Muscle layer of colon (tissue), 2 donors: Measurements from ENCODE around the gene MRAP2.

Source experiments
- H3K27ac ChIP-seq: one replicate; pipeline ENCODE4 v1.7.0; 2013; ENCODE audit warnings: low read depth, mild to moderate bottlenecking, low read length, moderate library complexity
- H3K27me3 ChIP-seq, 2 donors: one replicate each; pipeline ENCODE4 v1.7.0; 2013; ENCODE audit warnings: low read length in 2 of 2, mild to moderate bottlenecking in 2 of 2; ENCODE audit not compliant: insufficient read depth in 2 of 2, control insufficient read depth in 1 of 2
- H3K36me3 ChIP-seq: one replicate; pipeline ENCODE4 v1.7.0; 2013; ENCODE audit warnings: mild to moderate bottlenecking, low read length; ENCODE audit not compliant: insufficient read depth
- H3K4me1 ChIP-seq: one replicate; pipeline ENCODE4 v1.7.0; 2013; ENCODE audit warnings: mild to moderate bottlenecking, low read length; ENCODE audit not compliant: insufficient read depth
- H3K4me3 ChIP-seq, 2 donors: one replicate each; pipeline ENCODE4 v1.7.0; 2013; ENCODE audit warnings: low read length in 2 of 2, low read depth in 1 of 2, mild to moderate bottlenecking in 1 of 2, moderate library complexity in 1 of 2
- H3K9ac ChIP-seq: one replicate; pipeline ENCODE4 v1.7.0; 2013; ENCODE audit warnings: low read length
- H3K9me3 ChIP-seq: one replicate; pipeline ENCODE4 v1.7.0; 2013; ENCODE audit warnings: mild to moderate bottlenecking, low read length
- donor health status: abdominal sarcoma.
- donor health status: Adenocarcinoma of cecum.

The MRAP2 gene

GRCh38 chr6:84035484-84035883 is 1.9 kb downstream of the MRAP2 start:
- Histone ChIP-seq H3K4me1 (peaks cover 5% of the 10 kb centered on the region), H3K4me3 (no peak overlapping the region), H3K27me3 (peaks cover 0 to 16% of the 10 kb centered on the region in 2 donors), H3K27ac (no peak overlapping the region), H3K36me3 (no peaks in the 10 kb centered on the region), H3K9ac (no peak overlapping the region), H3K9me3 (no peaks in the 10 kb centered on the region)

- peaks cover 0 to 16% of the 10 kb centered on the region in 2 donors for H3K27me3 ChIP-seq
These were observed 4.0 kb downstream of the MRAP2 start for GRCh38 chr6:84037425-84038089.

GRCh38 chr6:84042603-84043002 is 9.0 kb downstream of the MRAP2 start:
- H3K36me3 ChIP-seq: no peaks in the 10 kb centered on the region
- H3K4me1 ChIP-seq: no peaks in the 10 kb centered on the region
- H3K27me3 ChIP-seq: peaks cover 0 to 4% of the 10 kb centered on the region in 2 donors
- no peak overlapping the region for H3K4me3 ChIP-seq
- no peak overlapping the region for H3K27ac ChIP-seq
- H3K9me3 ChIP-seq: no peaks in the 10 kb centered on the region
- no peak overlapping the region for H3K9ac ChIP-seq

More at GRCh38 chr6:84037425-84038089, 4.0 kb downstream of the MRAP2 start:
- no peak overlapping the region for H3K4me3 ChIP-seq
- H3K36me3 ChIP-seq: no peaks in the 10 kb centered on the region
- peaks cover 5% of the 10 kb centered on the region for H3K4me1 ChIP-seq
- H3K27ac ChIP-seq: no peak overlapping the region
- H3K9me3 ChIP-seq: no peaks in the 10 kb centered on the region
- no peak overlapping the region for H3K9ac ChIP-seq

GRCh38 chr6:84043555-84043954 is 10.0 kb downstream of the MRAP2 start:
- no peaks in the 10 kb centered on the region for H3K27me3 ChIP-seq
- no peak overlapping the region for H3K27ac ChIP-seq
- no peaks in the 10 kb centered on the region for H3K9me3 ChIP-seq
- no peak overlapping the region for H3K4me3 ChIP-seq
- no peaks in the 10 kb centered on the region for H3K4me1 ChIP-seq
- H3K36me3 ChIP-seq: no peaks in the 10 kb centered on the region
- H3K9ac ChIP-seq: no peak overlapping the region

GRCh38 chr6:84046755-84047154 is 13.2 kb downstream of the MRAP2 start:
- no peaks in the 10 kb centered on the region for H3K4me1 ChIP-seq
- no peaks in the 10 kb centered on the region for H3K36me3 ChIP-seq
- H3K27me3 ChIP-seq: no peaks in the 10 kb centered on the region
- H3K9me3 ChIP-seq: no peaks in the 10 kb centered on the region
- no peak overlapping the region for H3K9ac ChIP-seq
- H3K4me3 ChIP-seq: no peak overlapping the region
- H3K27ac ChIP-seq: no peak overlapping the region

- no peak overlapping the region for H3K9ac ChIP-seq
- H3K9me3 ChIP-seq: no peaks in the 10 kb centered on the region
- H3K36me3 ChIP-seq: no peaks in the 10 kb centered on the region
- H3K27ac ChIP-seq: no peak overlapping the region
- H3K4me3 ChIP-seq: no peak overlapping the region
- no peaks in the 10 kb centered on the region for H3K4me1 ChIP-seq
- no peaks in the 10 kb centered on the region for H3K27me3 ChIP-seq
These were observed 15.0 kb downstream of the MRAP2 start for GRCh38 chr6:84048588-84048987.

GRCh38 chr6:84050408-84050807 is 16.8 kb downstream of the MRAP2 start:
- Histone ChIP-seq H3K27ac (no peak overlapping the region), H3K4me1 (no peaks in the 10 kb centered on the region), H3K27me3 (no peaks in the 10 kb centered on the region)

GRCh38 chr6:84052204-84052882 is 18.8 kb downstream of the MRAP2 start:
- no peak overlapping the region for H3K27ac ChIP-seq
- H3K4me1 ChIP-seq: no peaks in the 10 kb centered on the region
- H3K4me3 ChIP-seq: no peak overlapping the region

More at GRCh38 chr6:84050408-84050807, 16.8 kb downstream of the MRAP2 start:
- Histone ChIP-seq H3K4me3 (no peak overlapping the region), H3K36me3 (no peaks in the 10 kb centered on the region), H3K9ac (no peak overlapping the region), H3K9me3 (no peaks in the 10 kb centered on the region)

GRCh38 chr6:84052883-84053241 is 19.3 kb downstream of the MRAP2 start:
- H3K36me3 ChIP-seq: no peaks in the 10 kb centered on the region
- no peaks in the 10 kb centered on the region for H3K9me3 ChIP-seq
- H3K4me3 ChIP-seq: no peak overlapping the region
- H3K4me1 ChIP-seq: no peaks in the 10 kb centered on the region
- H3K27me3 ChIP-seq: no peaks in the 10 kb centered on the region
- no peak overlapping the region for H3K9ac ChIP-seq
- no peak overlapping the region for H3K27ac ChIP-seq

More at GRCh38 chr6:84052204-84052882, 18.8 kb downstream of the MRAP2 start:
- no peaks in the 10 kb centered on the region for H3K36me3 ChIP-seq
- no peak overlapping the region for H3K9ac ChIP-seq
- no peaks in the 10 kb centered on the region for H3K27me3 ChIP-seq
- H3K9me3 ChIP-seq: no peaks in the 10 kb centered on the region

- no peak overlapping the region for H3K9ac ChIP-seq
- H3K4me3 ChIP-seq: no peak overlapping the region
- no peaks in the 10 kb centered on the region for H3K27me3 ChIP-seq
- H3K9me3 ChIP-seq: no peaks in the 10 kb centered on the region
- H3K27ac ChIP-seq: no peak overlapping the region
- no peaks in the 10 kb centered on the region for H3K4me1 ChIP-seq
- H3K36me3 ChIP-seq: no peaks in the 10 kb centered on the region
These were observed 22.1 kb downstream of the MRAP2 start for GRCh38 chr6:84055647-84056046.

- Histone ChIP-seq H3K4me1 (no peaks in the 10 kb centered on the region), H3K27ac (no peak overlapping the region), H3K27me3 (no peaks in the 10 kb centered on the region), H3K9ac (no peak overlapping the region), H3K36me3 (no peaks in the 10 kb centered on the region), H3K4me3 (no peak overlapping the region), H3K9me3 (no peaks in the 10 kb centered on the region)
These were observed 24.3 kb downstream of the MRAP2 start for GRCh38 chr6:84057908-84058307.

GRCh38 chr6:84059082-84059481 is 25.5 kb downstream of the MRAP2 start:
- Histone ChIP-seq H3K4me3 (no peak overlapping the region), H3K9ac (no peak overlapping the region), H3K9me3 (no peaks in the 10 kb centered on the region), H3K36me3 (no peaks in the 10 kb centered on the region), H3K27ac (no peak overlapping the region), H3K27me3 (no peaks in the 10 kb centered on the region), H3K4me1 (no peaks in the 10 kb centered on the region)
